Mammary epithelial cell (primary cell): ENCODE measurements around the gene SPARC.

Source experiments
- CTCF ChIP-seq, 2 donors: IDR thresholded peaks in 1 of 2; conservative IDR thresholded peaks in 1 of 2; 2 replicates each; pipeline ENCODE4 v1.5.1; 2011 to 2012; ENCODE audit warnings: inconsistent platforms in 2 of 2, low read length in 2 of 2, mild to moderate bottlenecking in 2 of 2, control low read depth in 1 of 2, low read depth in 1 of 2; ENCODE audit not compliant: insufficient read depth in 1 of 2; ENCODE audit errors: extremely low read depth in 1 of 2
- EZH2 ChIP-seq: IDR thresholded peaks from 2 replicates; pipeline ENCODE4 v1.6.1; 2012; ENCODE audit warnings: low read length, inconsistent platforms, borderline replicate concordance

DNA sequence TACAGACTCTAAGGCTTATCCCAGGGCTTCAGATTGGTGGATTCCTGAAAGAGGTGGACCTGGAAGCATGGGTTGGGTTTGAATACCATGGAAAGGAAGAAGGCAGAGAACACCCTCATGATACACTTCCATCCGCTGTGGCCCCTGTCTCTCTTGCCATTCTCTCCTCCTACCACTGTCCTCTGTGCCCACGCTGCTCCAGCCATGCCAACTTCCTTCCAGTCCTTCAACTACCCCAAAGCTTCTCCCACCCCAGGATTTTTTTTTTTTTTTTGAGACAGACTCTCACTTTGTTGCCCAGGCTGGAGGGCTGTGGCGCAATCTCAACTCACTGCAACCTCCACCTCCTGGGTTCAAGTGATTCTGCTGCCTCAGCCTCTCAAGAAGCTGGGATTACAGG, 1.7 kb upstream of the SPARC start:
- TF ChIP-seq CTCF (conservative IDR thresholded peaks at IDR 0.05 in 1 of 2, IDR thresholded peaks at IDR 0.05 in 1 of 2; ENCODE audit: extremely low read depth in 1 of 2, insufficient read depth in 1 of 2, low read depth in 1 of 2, low read length in 2 of 2), result no peak
- TF ChIP-seq EZH2, result no peak
